ENCODE measurements around the gene TADA2B.

The TADA2B gene

GRCh38 chr4:7017446-7018048 lies 25.6 kb upstream of the TADA2B start:
- Histone ChIP-seq H3K27ac (no peak overlapping the region), H3K4me3 (no peak overlapping the region)
- DNase-seq (ENCODE audit: low spot score), result no peak
- no peak for TF ChIP-seq CTCF (IDR thresholded peaks at IDR 0.05)

GRCh38 chr4:7018281-7018680 lies 24.9 kb upstream of the TADA2B start:
- Histone ChIP-seq H3K27ac (no peak overlapping the region), H3K4me3 (no peak overlapping the region)
- DNase-seq (ENCODE audit: low spot score), result no peak
- no peak for TF ChIP-seq CTCF (IDR thresholded peaks at IDR 0.05)

GRCh38 chr4:7019367-7019766 lies 23.8 kb upstream of the TADA2B start:
- no peak for TF ChIP-seq CTCF (IDR thresholded peaks at IDR 0.05)
- Histone ChIP-seq H3K4me3 (no peak overlapping the region), H3K27ac (no peak overlapping the region)
- DNase-seq (ENCODE audit: low spot score), result no peak

- no peak for DNase-seq (ENCODE audit: low spot score)
- Histone ChIP-seq H3K4me3 (no peak overlapping the region), H3K27ac (no peak overlapping the region)
- no peak for TF ChIP-seq CTCF (IDR thresholded peaks at IDR 0.05)
Observed at GRCh38 chr4:7020290-7020689, 22.9 kb upstream of the TADA2B start.

GRCh38 chr4:7020856-7021255 lies 22.3 kb upstream of the TADA2B start:
- no peak for TF ChIP-seq CTCF (IDR thresholded peaks at IDR 0.05)
- H3K27ac ChIP-seq, result no peak overlapping the region
- H3K4me3 ChIP-seq, result no peak overlapping the region
- no peak for DNase-seq (ENCODE audit: low spot score)

- DNase-seq (ENCODE audit: low spot score), result no peak
- TF ChIP-seq CTCF (IDR thresholded peaks at IDR 0.05), result no peak
- Histone ChIP-seq H3K4me3 (no peak overlapping the region), H3K27ac (no peak overlapping the region)
Observed at GRCh38 chr4:7021355-7021754, 21.8 kb upstream of the TADA2B start.

- no peak for TF ChIP-seq CTCF (IDR thresholded peaks at IDR 0.05)
- H3K27ac ChIP-seq, result no peak overlapping the region
- no peak for DNase-seq (ENCODE audit: low spot score)
- H3K4me3 ChIP-seq, result no peak overlapping the region
Observed at GRCh38 chr4:7021930-7022664, 21.1 kb upstream of the TADA2B start.

Data from coronary artery (tissue), 2 donors.